HG02571 (cell line): ENCODE measurements around the gene STARD13.

Source experiments
- ATAC-seq: cut with Tn5 transposase; IDR thresholded peaks from one replicate; pipeline ENCODE4 v1.9.1; 2021; ENCODE audit warnings: mild to moderate bottlenecking, moderate library complexity; ENCODE audit not compliant: unreplicated experiment

Gene STARD13

GRCh38 chr13:33153421-33154404, 131.8 kb downstream of the STARD13 start:
- no peak for ATAC-seq

GRCh38 chr13:33152389-33152788, 133.2 kb downstream of the STARD13 start:
- no peak for ATAC-seq

GRCh38 chr13:33150662-33151061, 134.9 kb downstream of the STARD13 start:
- no peak for ATAC-seq

GRCh38 chr13:33150126-33150525, 135.4 kb downstream of the STARD13 start:
- no peak for ATAC-seq

- no peak for ATAC-seq
These were observed 137.7 kb downstream of the STARD13 start for GRCh38 chr13:33147832-33148231.

GRCh38 chr13:33146843-33147611, 138.5 kb downstream of the STARD13 start:
- peak; percentile 89 for ATAC-seq

GRCh38 chr13:33145667-33146066, 139.9 kb downstream of the STARD13 start:
- ATAC-seq, result no peak

GRCh38 chr13:33144358-33144784, 141.2 kb downstream of the STARD13 start:
- ATAC-seq, result no peak

GRCh38 chr13:33139780-33140535, 145.6 kb downstream of the STARD13 start:
- no peak for ATAC-seq

- no peak for ATAC-seq
These were observed 146.4 kb downstream of the STARD13 start for GRCh38 chr13:33139184-33139583.

GRCh38 chr13:33138441-33138840, 147.1 kb downstream of the STARD13 start:
- ATAC-seq, result no peak

- ATAC-seq, result no peak
These were observed 147.8 kb downstream of the STARD13 start for GRCh38 chr13:33137721-33138120.

GRCh38 chr13:33135097-33135496, 150.5 kb downstream of the STARD13 start:
- ATAC-seq, result no peak

- no peak for ATAC-seq
These were observed 151.3 kb downstream of the STARD13 start for GRCh38 chr13:33134213-33134612.

GRCh38 chr13:33132644-33133440, 152.7 kb downstream of the STARD13 start:
- no peak for ATAC-seq

- no peak for ATAC-seq
These were observed 155.7 kb downstream of the STARD13 start for GRCh38 chr13:33129886-33130285.

- no peak for ATAC-seq
These were observed 156.3 kb downstream of the STARD13 start for GRCh38 chr13:33129094-33129832.

- ATAC-seq, result no peak
These were observed 157.4 kb downstream of the STARD13 start for GRCh38 chr13:33128134-33128533.

- no peak for ATAC-seq
These were observed 158.5 kb downstream of the STARD13 start for GRCh38 chr13:33127009-33127551.
